Eye (tissue), 1 donor: ENCODE data around the gene WDR76.
"Not testable (repeated sequence)": the region's sequence is repeated elsewhere in the genome, so short reads cannot be mapped to it uniquely, and the experiment has no call there.

ENCODE experiments used
- DNase-seq: peaks from one replicate; pipeline ENCODE4 v3.0.0-alpha.2; 2015

WDR76 gene

DNA sequence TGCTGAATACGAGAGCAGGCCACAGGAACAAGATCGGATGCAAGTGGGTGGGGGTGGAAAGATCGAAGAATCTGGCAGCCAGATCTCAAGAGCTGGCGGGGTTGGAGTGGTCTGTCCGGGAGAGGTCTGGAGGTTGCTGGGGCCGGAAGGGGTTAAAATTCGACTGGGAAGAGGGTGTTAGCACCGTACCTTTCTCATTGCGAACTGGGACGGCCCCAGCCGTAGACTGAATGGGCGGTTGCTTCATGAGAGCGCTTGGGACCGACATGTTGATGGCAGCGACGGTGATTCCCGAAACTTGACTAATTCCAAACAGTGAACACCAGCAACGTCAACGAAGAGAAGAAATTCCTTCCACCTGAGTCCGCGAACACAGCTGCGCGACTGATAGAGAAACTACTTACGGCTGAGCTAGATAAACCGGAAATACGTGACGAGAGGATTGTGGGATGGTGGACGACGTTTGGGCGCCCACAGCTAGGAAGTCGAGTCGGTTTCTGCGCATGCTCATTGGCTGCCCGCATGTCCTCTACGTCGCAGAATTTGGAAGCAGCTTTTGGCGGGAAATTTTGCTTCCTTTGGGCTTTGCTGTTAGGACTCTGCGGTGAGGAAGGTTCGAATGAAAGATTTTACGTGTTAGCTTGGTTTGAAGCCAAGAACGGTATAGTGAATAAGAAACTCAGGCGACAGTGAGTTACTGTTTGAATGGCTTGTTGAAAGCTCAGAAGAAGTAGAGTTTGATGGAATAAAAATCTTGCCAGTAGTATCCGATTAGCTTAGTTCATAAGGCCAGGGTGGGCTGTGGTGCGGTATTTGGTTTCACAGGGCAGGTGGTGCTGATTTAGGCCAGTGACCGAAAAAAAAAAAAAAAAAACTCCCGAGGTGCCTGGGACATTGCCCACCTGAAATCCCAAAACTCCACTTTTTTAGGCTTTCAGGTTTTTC, 2.2 kb upstream of the WDR76 start, which contains the start of gene MFAP1:
TSS of gene MFAP1 (minus strand) at position 389 of the 945 bp plus-strand sequence. CDS start at position 268, 121 bp downstream.
- peak; percentile 98 for DNase-seq

DNA sequence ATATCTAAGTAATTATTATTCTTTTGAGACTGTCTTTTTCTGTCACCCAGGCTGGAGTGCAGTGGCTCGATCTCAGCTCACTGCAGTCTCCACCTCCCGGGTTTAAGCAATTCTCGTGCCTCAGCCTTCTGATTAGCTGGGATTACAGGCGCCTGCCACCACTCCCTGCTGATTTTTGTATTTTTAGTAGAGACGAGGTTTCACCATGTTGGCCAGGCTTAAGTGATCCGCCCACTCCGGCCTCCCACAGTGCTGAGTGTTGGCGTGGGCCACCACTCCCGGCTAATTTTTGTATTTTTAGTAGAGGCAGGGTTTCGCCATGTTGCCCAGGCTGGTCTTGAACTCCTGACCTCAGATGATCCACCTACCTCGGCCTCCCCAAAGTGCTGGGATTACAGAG, 1.5 kb upstream of the WDR76 start:
- not testable (repeated sequence) for DNase-seq

DNA sequence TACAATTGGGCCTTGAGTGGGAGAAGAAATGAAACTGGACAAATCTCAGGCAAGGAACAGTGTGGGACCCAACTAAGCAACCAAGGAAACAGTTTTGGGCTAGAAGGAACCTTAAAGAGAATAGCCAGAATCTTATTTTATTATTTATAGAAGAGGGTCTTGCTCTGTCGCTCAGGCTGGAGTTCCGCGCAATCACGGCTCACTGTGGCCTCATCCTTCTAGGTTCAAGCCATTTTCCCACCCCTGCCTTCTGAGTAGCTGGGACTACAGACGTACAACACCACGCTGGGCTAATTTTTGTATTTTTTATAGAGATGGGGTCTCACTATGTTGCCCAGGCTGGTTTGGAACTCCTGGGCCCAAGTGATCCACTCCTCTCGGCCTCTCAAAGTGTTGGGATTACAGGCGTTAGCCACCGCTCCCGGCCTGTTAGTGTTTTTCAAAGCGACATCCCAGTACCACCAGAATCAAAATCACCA, 734 bp upstream of the WDR76 start:
- no peak for DNase-seq

DNA sequence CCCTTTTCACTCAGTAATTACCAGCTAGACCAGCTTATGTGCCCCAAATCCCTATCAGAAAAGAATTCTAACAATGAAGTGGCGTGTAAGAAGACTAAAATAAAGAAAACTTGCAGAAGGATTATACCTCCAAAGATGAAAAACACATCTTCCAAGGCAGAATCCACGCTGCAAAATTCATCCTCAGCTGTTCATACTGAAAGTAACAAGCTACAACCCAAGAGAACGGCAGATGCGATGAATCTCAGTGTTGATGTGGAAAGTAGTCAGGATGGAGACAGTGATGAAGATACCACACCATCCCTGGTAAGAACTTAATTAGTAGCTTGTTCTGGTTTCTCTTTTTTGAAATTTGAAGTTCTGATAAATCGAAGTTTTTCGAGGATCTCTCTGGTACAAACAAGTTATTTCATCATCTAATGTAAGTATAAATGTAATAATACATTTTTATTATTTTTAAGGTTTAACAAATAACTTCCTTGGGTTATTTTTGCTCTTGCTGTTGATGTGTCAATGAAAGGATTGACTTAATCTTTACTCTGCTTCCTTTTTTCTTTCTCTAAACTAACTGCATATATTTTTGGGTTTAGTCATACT, 1.4 kb downstream of the WDR76 start:
- DNase-seq, result peak; percentile 18

DNA sequence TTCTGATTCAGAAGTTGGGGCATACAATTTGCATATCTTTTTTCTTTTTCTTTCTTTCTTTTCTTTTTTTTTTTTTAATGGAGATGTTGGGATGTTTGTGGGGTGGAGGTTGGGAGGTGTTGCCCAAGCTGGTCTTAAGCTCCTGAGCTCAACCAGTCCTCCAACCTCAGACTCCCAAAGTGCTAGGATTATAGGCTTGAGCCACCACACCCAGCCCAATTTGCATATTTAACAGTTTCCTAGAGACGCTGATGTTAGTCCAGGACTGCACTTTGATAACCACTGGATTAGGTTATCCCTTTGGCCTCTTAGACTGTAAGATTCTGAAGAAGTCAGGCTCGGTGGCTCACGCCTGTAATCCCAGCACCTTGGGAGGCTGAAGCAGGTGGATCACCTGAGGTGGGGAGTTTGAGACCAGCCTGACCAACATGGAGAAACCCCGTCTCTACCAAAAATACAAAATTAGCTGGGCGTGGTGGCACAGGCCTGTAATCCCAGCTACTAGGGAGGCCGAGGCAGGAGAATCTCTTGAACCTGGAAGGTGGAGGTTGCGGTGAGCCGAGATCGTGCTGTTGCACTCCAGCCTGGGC, 3.2 kb downstream of the WDR76 start:
- DNase-seq, result not testable (repeated sequence)

DNA sequence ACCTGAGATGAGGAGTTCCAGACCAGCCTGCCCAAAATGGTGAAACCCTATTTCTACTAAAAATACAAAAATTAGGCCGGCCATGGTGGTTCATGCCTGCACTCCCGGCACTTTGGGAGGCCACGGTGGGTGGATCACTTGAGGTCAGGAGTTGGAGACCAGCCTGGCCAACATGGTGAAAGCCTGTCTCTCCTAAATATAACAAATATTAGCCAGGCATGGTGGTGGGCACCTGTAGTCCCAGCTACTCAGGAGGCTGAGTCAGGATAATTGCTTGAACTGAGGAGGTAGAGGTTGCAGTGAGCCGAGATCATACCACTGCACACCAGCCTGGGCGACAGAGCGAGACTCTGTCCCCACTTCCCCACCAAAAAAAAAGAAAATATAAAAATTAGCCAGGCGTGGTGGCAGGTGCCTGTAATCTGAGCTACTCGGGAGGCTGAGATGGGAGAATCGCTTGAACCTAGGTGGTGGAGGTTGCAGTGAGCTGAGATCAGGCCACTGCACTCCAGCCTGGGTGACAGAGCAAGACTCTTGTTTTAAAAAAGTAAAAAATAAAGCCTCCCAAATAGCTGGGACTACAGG, 4.0 kb downstream of the WDR76 start:
- DNase-seq, result not testable (repeated sequence)

DNA sequence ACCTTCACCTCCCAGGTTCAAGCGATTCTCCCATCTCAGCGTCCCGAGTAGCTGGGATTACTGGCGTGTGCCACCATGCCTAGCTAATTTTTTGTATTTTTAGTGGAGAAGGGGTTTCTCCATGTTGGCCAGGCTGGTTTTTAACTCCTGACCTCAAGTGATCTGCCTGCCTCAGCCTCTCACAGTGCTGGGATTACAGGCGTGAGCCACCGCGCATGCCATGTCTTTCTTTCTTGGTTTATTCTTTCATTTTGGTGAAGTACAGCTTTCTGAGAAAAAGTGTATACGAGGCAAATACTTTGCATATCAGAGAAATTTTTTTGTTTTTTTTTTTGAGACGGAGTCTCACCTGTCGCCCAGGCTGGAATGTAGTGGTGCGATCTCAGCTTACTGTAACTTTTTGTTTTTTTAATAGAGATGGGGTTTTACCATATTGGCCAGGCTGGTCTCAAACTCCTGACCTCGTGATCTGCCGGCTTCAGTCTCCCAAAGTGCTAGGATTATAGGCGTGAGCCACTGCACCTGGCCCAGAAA, 4.8 kb downstream of the WDR76 start:
- DNase-seq, result not testable (repeated sequence)

DNA sequence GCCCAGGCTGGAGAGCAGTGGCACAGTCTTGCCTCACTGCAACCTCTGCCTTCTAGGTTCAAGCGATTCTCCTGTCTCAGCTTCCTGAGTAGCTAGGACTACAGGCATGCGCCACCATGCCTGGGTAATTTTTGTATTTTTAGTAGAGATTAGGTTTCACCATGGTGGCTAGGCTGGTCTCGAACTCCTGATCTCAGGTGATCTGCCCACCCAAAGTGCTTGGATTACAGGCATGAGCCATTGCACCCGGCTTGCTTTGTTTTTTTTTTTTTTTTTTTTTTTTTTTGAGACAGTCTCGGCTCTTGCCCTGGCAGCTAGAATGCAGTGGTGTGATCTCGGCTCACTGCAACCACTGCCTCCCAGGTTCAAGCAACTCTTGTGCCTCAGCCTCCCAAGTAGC, 5.7 kb downstream of the WDR76 start:
- not testable (repeated sequence) for DNase-seq

DNA sequence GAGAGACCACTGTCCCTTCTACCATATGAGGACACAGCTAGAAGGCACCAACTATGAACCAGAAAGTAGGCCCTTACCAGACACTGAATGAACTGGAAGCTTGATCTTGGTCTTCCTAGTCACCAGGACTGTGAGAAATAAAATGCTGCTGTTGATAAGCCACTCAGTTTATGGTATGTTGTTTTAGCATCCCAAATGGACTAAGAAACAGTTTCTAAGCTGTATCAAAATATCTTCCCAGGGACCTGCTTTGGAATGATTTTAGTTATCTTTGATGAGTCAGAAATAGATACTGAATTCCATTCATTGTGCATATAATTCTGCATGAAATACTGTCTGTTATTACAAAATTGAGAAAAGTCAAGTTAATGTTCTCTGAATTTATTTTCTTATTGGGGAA, 18.6 kb downstream of the WDR76 start:
- DNase-seq, result no peak

DNA sequence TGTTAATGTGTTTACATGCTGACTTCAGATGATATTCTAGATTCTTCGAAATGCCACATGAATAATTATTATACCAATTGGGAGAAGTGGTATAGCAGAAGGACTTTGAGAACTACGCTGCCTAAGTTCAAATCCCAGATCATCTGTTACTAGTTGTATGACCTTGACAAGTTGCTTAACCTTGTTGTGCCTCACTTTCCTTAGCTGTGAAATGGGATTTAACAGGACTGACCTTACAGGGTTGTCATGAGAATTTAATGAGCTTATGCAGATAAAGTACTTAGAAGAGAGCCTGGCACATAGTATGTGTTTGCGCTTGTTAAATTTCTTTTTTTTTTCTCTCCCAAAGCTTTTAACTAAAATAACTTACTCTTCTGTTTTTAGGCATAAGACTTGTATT, 24.4 kb downstream of the WDR76 start:
- DNase-seq, result no peak

DNA sequence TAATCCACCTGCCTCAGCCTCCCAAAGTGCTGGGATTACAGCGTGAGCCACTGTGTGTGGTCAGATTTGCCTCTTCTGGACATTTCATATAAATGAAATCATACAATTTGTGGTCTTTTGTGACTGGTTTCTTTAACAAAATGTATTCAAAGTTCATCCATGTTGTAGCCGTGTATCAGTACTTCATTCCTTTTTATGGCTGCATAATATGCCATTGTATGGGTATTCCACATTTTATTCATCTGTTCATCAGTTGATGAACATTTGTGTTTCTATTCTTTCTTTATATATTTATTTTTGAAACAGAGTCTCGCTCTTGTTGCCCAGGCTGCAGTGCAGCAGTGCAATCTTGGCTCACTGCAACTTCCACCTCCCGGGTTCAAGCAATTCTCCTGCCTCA, 25.8 kb downstream of the WDR76 start:
- no peak for DNase-seq

DNA sequence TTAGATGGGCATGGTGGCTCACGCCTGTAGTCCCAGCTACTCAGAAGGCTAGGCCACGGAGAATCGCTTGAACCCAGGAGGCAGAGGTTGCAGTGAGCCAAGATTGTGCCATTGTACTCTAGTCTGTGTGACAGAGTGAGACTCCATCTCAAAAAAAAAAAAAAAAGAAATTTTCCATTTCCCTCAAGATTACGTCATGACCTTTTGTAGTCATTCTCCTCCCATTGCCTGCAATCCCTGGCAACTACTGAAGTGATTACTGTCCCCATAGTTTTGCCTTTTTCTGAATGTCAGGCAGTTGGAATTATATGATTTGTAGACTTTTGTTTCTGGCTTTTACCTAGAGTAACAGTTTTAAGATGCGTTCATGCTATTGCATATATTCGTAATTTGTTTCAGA, 28.0 kb downstream of the WDR76 start:
- no peak for DNase-seq

DNA sequence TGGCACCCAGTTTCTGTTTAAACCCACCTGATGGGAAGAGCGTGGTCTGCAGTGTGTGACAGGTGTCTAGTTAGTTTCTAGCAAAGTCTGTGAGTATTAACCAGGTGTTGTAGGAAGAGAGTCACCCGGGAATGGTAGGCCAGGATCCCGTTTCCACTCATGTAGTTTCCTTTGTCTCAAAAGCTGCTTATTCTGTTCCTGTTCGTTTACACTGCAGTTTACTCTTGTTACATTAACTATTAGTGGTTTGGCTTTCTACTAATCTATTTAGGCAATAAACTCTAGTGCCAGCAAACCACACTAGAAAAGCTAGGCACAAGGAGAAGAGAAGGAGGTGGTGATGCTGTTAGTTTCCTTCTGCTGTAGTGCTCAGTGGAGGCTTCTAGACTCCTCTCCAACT, 32.7 kb downstream of the WDR76 start:
- no peak for DNase-seq

DNA sequence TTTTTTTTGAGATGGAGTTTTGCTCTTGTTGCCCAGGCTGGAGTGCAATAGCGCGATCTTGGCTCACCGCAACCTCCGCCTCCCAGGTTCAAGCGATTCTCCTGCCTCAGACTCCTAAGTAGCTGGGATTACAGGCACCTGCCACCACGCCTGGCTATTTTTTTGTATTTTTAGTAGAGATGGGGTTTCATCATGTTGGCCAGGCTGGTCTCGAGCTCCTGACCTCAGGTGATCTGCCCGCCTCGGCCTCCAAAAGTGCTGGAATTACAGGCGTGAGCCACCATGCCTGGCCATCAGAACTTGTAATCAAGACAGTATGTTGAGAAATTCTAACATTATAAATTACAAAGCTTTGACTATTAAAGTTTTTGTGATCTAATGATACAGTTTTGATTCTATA, 39.8 kb downstream of the WDR76 start:
- not testable (repeated sequence) for DNase-seq

DNA sequence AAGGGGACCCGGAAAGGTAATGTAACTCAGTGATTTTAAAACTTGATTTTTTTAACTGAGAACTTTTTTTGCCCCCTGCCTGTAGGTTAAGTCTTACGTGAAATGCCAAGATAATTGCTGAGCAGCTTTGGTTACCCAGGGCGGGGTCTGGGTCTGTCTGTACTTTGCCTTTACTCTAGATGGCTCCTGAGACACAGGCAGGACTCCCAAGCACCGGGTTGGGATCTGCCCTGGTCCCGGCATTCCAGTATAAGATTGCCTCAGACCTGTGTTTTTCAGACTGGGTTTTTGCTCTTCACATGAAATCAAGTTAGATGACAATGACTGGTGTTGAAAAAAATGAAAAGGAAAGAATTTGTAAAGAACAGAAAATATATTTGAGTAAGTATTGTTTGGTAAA, 40.3 kb downstream of the WDR76 start:
- no peak for DNase-seq

DNA sequence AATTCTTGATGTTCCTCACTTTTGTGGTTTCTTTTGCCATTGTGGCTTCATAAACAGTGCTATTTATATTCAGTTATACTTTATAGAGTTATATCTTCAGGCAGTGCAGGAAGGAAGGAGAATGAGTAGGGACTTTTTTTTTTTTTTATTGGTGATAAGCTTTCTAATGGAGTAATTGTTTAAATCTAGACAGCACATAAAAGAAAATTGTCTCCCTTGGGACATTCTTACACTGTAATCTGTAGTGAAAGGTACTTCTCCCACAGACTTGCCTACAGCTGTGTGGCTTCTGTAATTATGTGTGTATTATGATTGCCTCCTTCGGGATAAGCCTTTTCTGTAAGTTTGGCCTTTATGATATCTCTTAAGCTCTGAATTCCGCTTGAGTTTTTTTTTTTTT, 41.6 kb downstream of the WDR76 start:
- DNase-seq, result no peak

DNA sequence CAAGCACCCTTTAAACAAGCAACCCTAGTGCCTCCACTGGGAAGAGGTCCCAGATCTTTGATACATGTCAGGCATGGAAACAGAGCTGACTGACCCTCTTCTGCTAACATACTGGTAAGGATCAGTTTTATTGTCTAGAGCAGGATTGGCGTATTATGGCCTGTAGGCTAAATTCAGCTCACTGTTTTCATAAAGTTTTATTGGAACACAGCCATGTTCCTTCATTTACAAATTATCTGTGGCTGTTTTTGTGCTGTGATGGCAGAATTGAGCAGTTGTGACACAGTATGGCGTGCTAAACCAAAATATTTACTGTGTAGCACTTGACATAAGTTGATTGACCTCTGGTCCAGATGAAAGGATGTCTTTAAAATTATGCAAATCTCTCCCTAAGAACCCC, 45.0 kb downstream of the WDR76 start:
- no peak for DNase-seq

DNA sequence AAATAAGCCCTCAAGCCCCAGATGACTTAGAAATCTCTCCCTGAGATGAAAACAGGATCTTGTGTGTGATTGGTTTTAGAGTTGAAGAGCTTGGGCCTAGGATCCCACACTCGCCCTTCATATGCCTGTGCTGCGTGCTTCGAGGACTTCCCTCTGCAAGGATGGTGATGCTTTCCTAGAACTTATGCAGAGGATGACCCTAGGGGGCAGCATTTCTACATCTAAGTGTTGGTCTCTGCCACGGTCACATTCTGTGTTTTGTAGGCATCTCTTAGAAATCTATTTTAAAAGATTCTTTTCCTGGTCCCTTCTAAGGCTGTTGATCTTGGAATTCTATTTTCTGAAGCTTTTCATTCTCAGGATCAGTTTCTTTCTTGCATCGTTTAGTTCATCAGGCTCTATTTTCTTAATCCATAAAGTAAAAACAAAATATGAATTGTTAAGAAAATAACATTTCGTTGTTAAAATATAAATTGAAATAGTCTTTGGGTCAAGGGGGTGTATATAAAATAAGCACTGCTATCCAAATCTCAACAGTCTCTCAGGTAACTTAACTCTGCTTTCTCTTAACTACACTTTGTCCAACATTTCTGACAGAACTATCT, 45.7 kb downstream of the WDR76 start:
- DNase-seq, result peak; percentile 89

DNA sequence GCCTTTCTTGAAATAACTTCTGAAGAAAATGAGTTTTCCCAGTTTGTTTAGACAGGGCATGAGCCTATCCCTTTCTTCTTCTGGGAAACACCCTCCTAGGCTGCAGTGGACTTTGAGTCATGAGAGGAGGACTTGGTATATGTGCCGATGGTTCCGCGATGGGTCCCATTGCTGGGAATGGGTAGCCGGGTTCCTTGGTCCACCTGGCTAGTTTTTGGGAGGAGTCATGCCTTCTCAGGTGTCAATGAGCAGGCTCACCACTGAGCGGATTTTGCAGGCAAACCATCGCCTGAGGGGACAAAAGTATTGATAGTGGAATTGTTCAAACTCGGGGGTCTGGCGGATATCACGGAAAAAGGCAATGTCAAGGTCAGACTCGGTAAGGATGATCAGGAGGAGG, 46.8 kb downstream of the WDR76 start:
- no peak for DNase-seq

DNA sequence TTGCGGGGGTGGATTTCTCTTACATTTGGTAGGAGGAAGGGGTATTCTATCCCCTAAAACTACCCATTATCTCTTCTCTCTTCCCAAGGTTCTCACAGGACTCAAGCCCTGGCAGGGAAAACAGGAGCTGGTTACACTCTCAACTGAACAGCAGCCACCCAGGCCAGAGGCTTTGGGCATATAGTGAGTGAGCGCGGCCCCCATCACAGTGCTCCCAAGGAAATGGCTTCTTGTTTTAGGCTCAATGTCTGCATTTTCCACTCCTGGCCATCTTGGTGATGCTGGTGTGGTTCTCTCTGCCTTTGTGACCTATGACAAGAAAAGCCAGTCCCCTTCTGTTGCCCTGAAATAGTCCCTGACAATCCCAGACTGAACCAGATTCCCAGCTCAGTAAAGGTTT, 50.1 kb downstream of the WDR76 start:
- no peak for DNase-seq

DNA sequence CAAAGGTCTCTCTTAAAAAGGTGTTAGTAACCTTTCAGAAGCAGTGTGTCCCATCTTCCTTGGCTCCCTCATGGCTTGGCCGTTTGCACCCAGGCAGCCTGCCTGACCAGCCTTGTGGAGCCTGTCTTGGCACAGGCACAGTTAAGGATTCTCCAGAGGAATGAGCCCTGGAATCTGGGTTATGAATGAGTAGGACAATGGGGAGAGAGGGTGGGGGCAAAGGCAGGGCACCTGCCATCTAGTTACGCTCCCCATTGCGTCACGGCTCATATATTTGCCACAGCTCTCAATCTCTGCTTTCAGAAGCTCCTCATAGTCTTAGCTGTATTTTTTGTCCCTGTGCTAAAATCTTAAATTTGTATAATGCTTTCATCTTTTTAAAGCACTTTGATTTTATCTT, 50.6 kb downstream of the WDR76 start:
- DNase-seq, result no peak

DNA sequence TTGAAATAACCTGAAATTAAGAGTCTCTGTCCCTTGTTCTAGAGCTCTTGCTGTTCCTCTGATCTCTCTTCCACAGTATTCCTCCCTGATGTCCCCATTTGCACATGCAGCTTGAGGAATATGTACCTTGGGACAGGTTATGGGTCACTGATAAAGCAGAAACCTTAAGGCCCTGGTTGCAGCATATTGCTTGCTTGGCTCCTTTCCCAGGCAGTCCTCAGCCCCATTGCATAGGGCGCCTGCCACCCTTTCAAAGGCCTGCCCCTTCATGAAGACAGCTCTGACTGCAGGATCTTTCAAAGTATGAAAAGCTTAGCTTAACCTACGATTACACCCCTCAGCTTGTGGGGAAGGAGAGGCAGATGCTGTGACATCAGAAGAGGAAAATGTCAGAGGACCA, 51.6 kb downstream of the WDR76 start:
- no peak for DNase-seq
